K562 (cell line): ENCODE results near the gene UBE2H. TPM values are rescaled to one million over a fixed set of nuclear protein-coding genes. Genes with fewer than 3 reads are reported as not detected.

ENCODE experiments used
- ASH1L ChIP-seq: fragments of 450-650 bp; IDR thresholded peaks from 2 replicates; pipeline ENCODE4 v1.6.1; 2018; ENCODE audit warnings: borderline replicate concordance, mild to moderate bottlenecking, low read depth; ENCODE audit not compliant: partially characterized antibody
- BACH1 ChIP-seq: fragments of 200-800 bp; sonication (Bioruptor generic); IDR thresholded peaks from 2 replicates; pipeline ENCODE4 v1.6.1; 2016; ENCODE audit warnings: missing genetic modification characterization, missing compliant biosample characterization
- BHLHE40 ChIP-seq: IDR thresholded peaks from 2 replicates; pipeline ENCODE4 v1.6.1; 2011; ENCODE audit warnings: low read length, improper control_type of control experiment
- CHD2 ChIP-seq: IDR thresholded peaks from 2 replicates; pipeline ENCODE4 v1.6.1; 2011; ENCODE audit warnings: low read depth, low read length
- CREBBP ChIP-seq: IDR thresholded peaks from one replicate; pipeline ENCODE4 v1.6.1; 2012; ENCODE audit warnings: low read depth, mild to moderate bottlenecking, control low read depth, inconsistent platforms, low read length
- DACH1 ChIP-seq: fragments of 450-650 bp; IDR thresholded peaks from 2 replicates; pipeline ENCODE4 v1.6.1; 2018; ENCODE audit not compliant: partially characterized antibody
- EHMT2 ChIP-seq: fragments of 450-650 bp; IDR thresholded peaks from 2 replicates; pipeline ENCODE4 v1.6.1; 2018; ENCODE audit warnings: antibody characterized with exemption
- EP400 ChIP-seq: fragments of 450-650 bp; IDR thresholded peaks from 2 replicates; pipeline ENCODE4 v1.6.1; 2017; ENCODE audit warnings: antibody characterized with exemption, mild to moderate bottlenecking, moderate library complexity
- FOXJ2 ChIP-seq: fragments of 200-800 bp; sonication (Bioruptor generic); IDR thresholded peaks from 2 replicates; pipeline ENCODE4 v1.6.1; 2016; ENCODE audit warnings: missing genetic modification characterization, missing compliant biosample characterization
- HCFC1 ChIP-seq: IDR thresholded peaks from 2 replicates; pipeline ENCODE4 v1.6.1; 2012; ENCODE audit warnings: low read depth, low read length, improper control_type of control experiment
- HMGN3 ChIP-seq: IDR thresholded peaks from 2 replicates; pipeline ENCODE4 v1.6.1; 2011; ENCODE audit warnings: borderline replicate concordance, low read depth, mild to moderate bottlenecking, mixed read lengths, low read length; ENCODE audit not compliant: insufficient read length; ENCODE audit errors: extremely low read depth
- HNRNPK ChIP-seq: fragments of 200-400 bp; formaldehyde crosslinking; IDR thresholded peaks from one replicate; pipeline ENCODE4 v1.6.1; 2018; ENCODE audit warnings: mild to moderate bottlenecking, low read depth, low read length; ENCODE audit not compliant: poor library complexity, severe bottlenecking
- KHSRP ChIP-seq: fragments of 450-650 bp; IDR thresholded peaks from 2 replicates; pipeline ENCODE4 v1.6.1; 2017
- MAFG ChIP-seq: fragments of 450-650 bp; conservative IDR thresholded peaks from 2 replicates; pipeline ENCODE4 v1.6.1; 2016; ENCODE audit warnings: missing genetic modification characterization, missing compliant biosample characterization
- NR4A1 ChIP-seq, 2 experiments: fragments of 250-450 bp in 1 of 2; fragments of 450-650 bp in 1 of 2; sonication (Bioruptor Pico) in 1 of 2; IDR thresholded peaks; 2 replicates each; pipeline versions ENCODE4 v1.4.0 to v1.6.1; 2016 to 2020; ENCODE audit warnings: mild to moderate bottlenecking in 2 of 2, missing compliant biosample characterization in 1 of 2, missing genetic modification characterization in 1 of 2, moderate library complexity in 1 of 2
- PHF8 ChIP-seq: fragments of 200-600 bp; sonication (generic); IDR thresholded peaks from 2 replicates; pipeline ENCODE4 v1.6.1; 2012; ENCODE audit warnings: mixed run types, mild to moderate bottlenecking, inconsistent platforms, low read length, moderate library complexity, borderline replicate concordance
- POLR3G ChIP-seq: IDR thresholded peaks from 2 replicates; pipeline ENCODE4 v1.6.1; 2011; ENCODE audit not compliant: insufficient read length, insufficient replicate concordance; ENCODE audit errors: extremely low read depth
- RBBP5 ChIP-seq: fragments of 200-600 bp; sonication (generic); IDR thresholded peaks from 2 replicates; pipeline ENCODE4 v1.6.1; 2012; ENCODE audit warnings: borderline replicate concordance, mild to moderate bottlenecking, low read length, control low read depth, inconsistent platforms; ENCODE audit not compliant: insufficient read depth, poor library complexity, severe bottlenecking
- RBM25 ChIP-seq: fragments of 200-400 bp; formaldehyde crosslinking; IDR thresholded peaks from 2 replicates; pipeline ENCODE4 v1.6.1; 2018; ENCODE audit warnings: low read length, low read depth, moderate library complexity; ENCODE audit not compliant: severe bottlenecking
- SOX6 ChIP-seq: fragments of 450-650 bp; IDR thresholded peaks from 2 replicates; pipeline ENCODE4 v1.6.1; 2014; ENCODE audit warnings: mild to moderate bottlenecking
- SREBF2 ChIP-seq: sonication (generic); formaldehyde crosslinking; IDR thresholded peaks from 2 replicates; pipeline ENCODE4 v1.4.0; 2020; ENCODE audit warnings: mild to moderate bottlenecking, missing genetic modification reagents
- TCF7 ChIP-seq: sonication (generic); IDR thresholded peaks from 2 replicates; pipeline ENCODE4 v1.6.1; 2016; ENCODE audit warnings: antibody characterized with exemption, borderline replicate concordance
- XRCC4 ChIP-seq: IDR thresholded peaks from one replicate; pipeline ENCODE4 v1.6.1; 2011; ENCODE audit not compliant: insufficient read depth, insufficient read length; ENCODE audit errors: extremely low read depth
- ZNF695 ChIP-seq: fragments of 450-650 bp; formaldehyde crosslinking; IDR thresholded peaks from 2 replicates; pipeline ENCODE4 v1.4.0; 2020; ENCODE audit warnings: mild to moderate bottlenecking, moderate library complexity
- ZNF696 ChIP-seq: fragments of 250-450 bp; sonication (Bioruptor Pico); conservative IDR thresholded peaks from 2 replicates; pipeline ENCODE4 v1.4.0; 2020; ENCODE audit warnings: mild to moderate bottlenecking, moderate library complexity
- ZSCAN32 ChIP-seq: fragments of 450-650 bp; formaldehyde crosslinking; IDR thresholded peaks from 2 replicates; pipeline ENCODE4 v1.4.0; 2020; ENCODE audit warnings: mild to moderate bottlenecking, moderate library complexity
- polyA plus RNA-seq, 8 experiments: library from polyadenylated mRNA; depleted of rRNA in 4 of 8; stranded (reverse) in 5 of 8; unstranded in 3 of 8; fragments of >200 nt; fragmentation: Nextera tagmentation in 2 of 8; fragmentation: Illumina TruSeq in 1 of 8; extraction: Ambion mirVana in 2 of 8; extraction: Trizol in 1 of 8; gene quantifications; 2 replicates each; pipeline versions ENCODE4 v1.2.1 to v1.2.3, GENCODE V29; 2011 to 2014; ENCODE audit warnings: inconsistent platforms in 1 of 8, missing spikeins in 1 of 8
- total RNA-seq, 7 experiments: library from RNA; depleted of rRNA in 6 of 7; stranded (reverse); fragments of >200 nt in 6 of 7; fragmentation: Illumina TruSeq in 2 of 7; extraction: Trizol in 2 of 7; gene quantifications; 2 replicates each; pipeline versions ENCODE4 v1.2.1 to v1.2.3, GENCODE V29; 2011 to 2021; ENCODE audit warnings: low replicate concordance in 1 of 7
- TF ChIP-seq, protein P1 (sequence below): fragments of 450-650 bp; IDR thresholded peaks from 2 replicates; pipeline ENCODE4 v1.6.1; 2017; ENCODE audit warnings: antibody characterized with exemption, mild to moderate bottlenecking

The UBE2H gene
- total and polyA plus RNA-seq, 9 of the 15 experiments (the other 6 are each of a cell fraction or from before 2014, with no cell fraction given), result 6.3 to 33.0 (median 13.3) TPM

DNA sequence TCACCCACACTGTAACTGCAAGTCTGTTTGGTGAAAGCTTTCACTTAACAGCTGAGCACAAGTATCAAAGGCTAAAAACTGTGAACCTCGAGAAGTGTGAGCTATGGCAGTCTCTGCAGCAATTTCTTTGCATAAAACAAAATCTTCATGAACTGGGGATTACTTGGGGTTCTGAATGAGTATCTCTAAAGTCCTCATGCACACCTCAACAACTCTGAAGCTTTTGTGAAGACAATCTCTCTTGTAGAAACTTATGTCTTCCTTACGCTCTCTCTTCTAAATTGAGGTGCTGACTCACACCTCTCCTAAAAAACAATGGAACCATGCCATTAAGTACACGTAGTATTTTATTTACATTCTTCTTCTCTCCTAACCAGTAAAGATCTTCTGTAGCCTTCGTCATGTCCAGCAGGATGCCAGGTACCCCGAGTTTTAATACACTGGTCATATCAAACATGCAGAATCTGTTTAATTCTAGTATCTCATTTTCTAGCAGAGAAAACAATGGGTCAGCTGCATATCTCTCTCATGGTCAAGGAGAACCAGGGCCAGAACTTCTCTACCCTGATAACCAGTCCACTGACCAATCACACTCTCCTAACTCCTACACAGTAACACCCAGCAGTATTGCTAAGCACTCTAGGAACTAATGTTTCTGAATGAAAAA lies 76.9 kb downstream of the UBE2H start (continued):
- TF ChIP-seq XRCC4 (no peak), ZSCAN32 (no peak), FOXJ2 (tag) (no peak), CREBBP (no peak), HCFC1 (no peak), NR4A1 (CRISPR knock-in tag; IDR thresholded peaks at IDR 0.05) (no peak), NR4A1 (tag; IDR thresholded peaks at IDR 0.05) (peak; percentile 65; the same call in 1 of the 2 replicates), RBM25 (no peak), KHSRP (no peak), ZNF695 (CRISPR knock-in tag) (no peak), ZNF696 (CRISPR knock-in tag) (no peak), POLR3G (no peak), EP400 (no peak; the same call in 1 of the 2 replicates), SOX6 (peak; percentile 99), BHLHE40 (no peak), EHMT2 (peak; percentile 81), MAFG (tag) (peak; percentile 84), PHF8 (peak; percentile 13; the same call in 1 of the 2 replicates), BACH1 (tag) (peak; percentile 69; the same call in 1 of the 2 replicates), HMGN3 (no peak), CHD2 (no peak), DACH1 (no peak), TCF7 (no peak), SREBF2 (CRISPR knock-in tag) (no peak), RBBP5 (no peak), HNRNPK (no peak), ASH1L (no peak)
- TF ChIP-seq, protein P1, sequence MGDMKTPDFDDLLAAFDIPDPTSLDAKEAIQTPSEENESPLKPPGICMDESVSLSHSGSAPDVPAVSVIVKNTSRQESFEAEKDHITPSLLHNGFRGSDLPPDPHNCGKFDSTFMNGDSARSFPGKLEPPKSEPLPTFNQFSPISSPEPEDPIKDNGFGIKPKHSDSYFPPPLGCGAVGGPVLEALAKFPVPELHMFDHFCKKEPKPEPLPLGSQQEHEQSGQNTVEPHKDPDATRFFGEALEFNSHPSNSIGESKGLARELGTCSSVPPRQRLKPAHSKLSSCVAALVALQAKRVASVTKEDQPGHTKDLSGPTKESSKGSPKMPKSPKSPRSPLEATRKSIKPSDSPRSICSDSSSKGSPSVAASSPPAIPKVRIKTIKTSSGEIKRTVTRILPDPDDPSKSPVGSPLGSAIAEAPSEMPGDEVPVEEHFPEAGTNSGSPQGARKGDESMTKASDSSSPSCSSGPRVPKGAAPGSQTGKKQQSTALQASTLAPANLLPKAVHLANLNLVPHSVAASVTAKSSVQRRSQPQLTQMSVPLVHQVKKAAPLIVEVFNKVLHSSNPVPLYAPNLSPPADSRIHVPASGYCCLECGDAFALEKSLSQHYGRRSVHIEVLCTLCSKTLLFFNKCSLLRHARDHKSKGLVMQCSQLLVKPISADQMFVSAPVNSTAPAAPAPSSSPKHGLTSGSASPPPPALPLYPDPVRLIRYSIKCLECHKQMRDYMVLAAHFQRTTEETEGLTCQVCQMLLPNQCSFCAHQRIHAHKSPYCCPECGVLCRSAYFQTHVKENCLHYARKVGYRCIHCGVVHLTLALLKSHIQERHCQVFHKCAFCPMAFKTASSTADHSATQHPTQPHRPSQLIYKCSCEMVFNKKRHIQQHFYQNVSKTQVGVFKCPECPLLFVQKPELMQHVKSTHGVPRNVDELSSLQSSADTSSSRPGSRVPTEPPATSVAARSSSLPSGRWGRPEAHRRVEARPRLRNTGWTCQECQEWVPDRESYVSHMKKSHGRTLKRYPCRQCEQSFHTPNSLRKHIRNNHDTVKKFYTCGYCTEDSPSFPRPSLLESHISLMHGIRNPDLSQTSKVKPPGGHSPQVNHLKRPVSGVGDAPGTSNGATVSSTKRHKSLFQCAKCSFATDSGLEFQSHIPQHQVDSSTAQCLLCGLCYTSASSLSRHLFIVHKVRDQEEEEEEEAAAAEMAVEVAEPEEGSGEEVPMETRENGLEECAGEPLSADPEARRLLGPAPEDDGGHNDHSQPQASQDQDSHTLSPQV, result peak; percentile 93
